Uterus (tissue), 4 donors: ENCODE results near the gene IRF7. TPM values are rescaled to one million over a fixed set of nuclear protein-coding genes. Genes with fewer than 3 reads are reported as not detected.
"Not testable (repeated sequence)": the region's sequence is repeated elsewhere in the genome, so short reads cannot be mapped to it uniquely, and the experiment has no call there.

Source experiments
- DNase-seq, 2 donors: peaks; one replicate each; pipeline ENCODE4 v3.0.0-alpha.2; 2019 to 2020
- H3K27ac ChIP-seq, 2 donors: fragments of 200-600 bp; sonication (generic); 1 replicate in 1 of 2; 2 replicates in 1 of 2; pipeline ENCODE4 v1.5.1; 2016 to 2018
- H3K27me3 ChIP-seq, 2 donors: fragments of 200-600 bp; sonication (generic); one replicate each; pipeline ENCODE4 v1.5.1; 2018 to 2019; ENCODE audit warnings: control low read depth in 1 of 2
- H3K36me3 ChIP-seq, 2 donors: fragments of 200-600 bp; sonication (generic); one replicate each; pipeline ENCODE4 v1.5.1; 2019; ENCODE audit warnings: control low read depth in 1 of 2
- H3K4me1 ChIP-seq, 2 donors: fragments of 200-600 bp; sonication (generic); one replicate each; pipeline ENCODE4 v1.5.1; 2018 to 2019; ENCODE audit warnings: control low read depth in 1 of 2
- H3K4me3 ChIP-seq, 2 donors: fragments of 200-600 bp; sonication (generic); 1 replicate in 1 of 2; 2 replicates in 1 of 2; pipeline ENCODE4 v1.5.1; 2018 to 2019; ENCODE audit warnings: mild to moderate bottlenecking in 1 of 2
- H3K9me3 ChIP-seq, 2 donors: fragments of 200-600 bp; sonication (generic); one replicate each; pipeline ENCODE4 v1.5.1; 2019; ENCODE audit warnings: control low read depth in 1 of 2
- CTCF ChIP-seq, 4 experiments: fragments of 200-600 bp in 2 of 4; fragments of 450-650 bp in 2 of 4; sonication (generic) in 2 of 4; IDR thresholded peaks; one replicate each; pipeline ENCODE4 v1.5.1; 2016 to 2019; ENCODE audit warnings: antibody characterized with exemption in 4 of 4, mild to moderate bottlenecking in 2 of 4, moderate library complexity in 1 of 4
- POLR2A ChIP-seq, 2 donors: fragments of 450-650 bp; IDR thresholded peaks; one replicate each; pipeline ENCODE4 v1.6.1; 2016; ENCODE audit warnings: antibody characterized with exemption in 2 of 2, mild to moderate bottlenecking in 1 of 2, moderate library complexity in 1 of 2
- intact Hi-C: fragments of 100-400 bp; cut with DNase I; formaldehyde crosslinking; loops from one replicate; pipeline ENCODE4 v1.15.1; 2023; ENCODE audit warnings: low total_unique reads
- total RNA-seq, 4 donors: library from RNA; depleted of rRNA in 3 of 4; stranded (reverse); fragments of >200 nt in 3 of 4; gene quantifications; one replicate each; pipeline versions ENCODE4 v1.1.0 to v1.2.4, GENCODE V29; 2014 to 2023
- donor health status: DM: yes; HTN: yes; CAD: no.

The IRF7 gene
- total RNA-seq, 4 donors from 2014 or later = 9.1 to 33.6 (median 13.1) TPM

- DNase-seq = peak in 1 of 2 donors; percentile 42
- H3K27me3 ChIP-seq = no peaks in the 10 kb centered on the region
- H3K9me3 ChIP-seq = no peaks in the 10 kb centered on the region
- H3K27ac ChIP-seq = peak overlapping the region in 1 of 2 donors; percentile 71
- TF ChIP-seq CTCF (IDR thresholded peaks at IDR 0.05) = peak in 1 of 4 experiments; percentile 31
- peak in 1 of 2 donors; percentile 49 for TF ChIP-seq POLR2A (IDR thresholded peaks at IDR 0.05)
- H3K36me3 ChIP-seq = no peaks in the 10 kb centered on the region
- intact Hi-C loops = no loop called here
- H3K4me3 ChIP-seq = peak overlapping the region; percentile 55 to 58
- peaks cover 13 to 24% of the 10 kb centered on the region in 2 donors for H3K4me1 ChIP-seq
Observed at GRCh38 chr11:575313-575995, 40.3 kb downstream of the IRF7 start.

- TF ChIP-seq CTCF (IDR thresholded peaks at IDR 0.05) (no peak), POLR2A (IDR thresholded peaks at IDR 0.05) (no peak)
- Histone ChIP-seq H3K4me3 (peak overlapping the region; percentile 55 to 58), H3K36me3 (no peaks in the 10 kb centered on the region), H3K27me3 (no peaks in the 10 kb centered on the region), H3K27ac (peak overlapping the region in 1 of 2 donors; percentile 72), H3K4me1 (peaks cover 13 to 21% of the 10 kb centered on the region in 2 donors), H3K9me3 (no peaks in the 10 kb centered on the region)
- no peak for DNase-seq
- intact Hi-C loops = no loop called here
Observed at GRCh38 chr11:574632-575312, 41.0 kb downstream of the IRF7 start.

GRCh38 chr11:574031-574570, 41.6 kb downstream of the IRF7 start:
- H3K4me3 ChIP-seq = peak overlapping the region in 1 of 2 donors; percentile 55
- H3K4me1 ChIP-seq = peaks cover 13 to 25% of the 10 kb centered on the region in 2 donors
- H3K27me3 ChIP-seq, H3K9me3 ChIP-seq, intact Hi-C loops, H3K36me3 ChIP-seq: not testable (repeated sequence)
- H3K27ac ChIP-seq = peak overlapping the region; percentile 48 to 72
- peak; percentile 59 to 64 for DNase-seq

GRCh38 chr11:573146-573759, 42.5 kb downstream of the IRF7 start:
- peak overlapping the region; percentile 48 to 72 for H3K27ac ChIP-seq
- DNase-seq = no peak
- intact Hi-C loops = no loop called here
- TF ChIP-seq CTCF (IDR thresholded peaks at IDR 0.05) = no peak
- TF ChIP-seq POLR2A (IDR thresholded peaks at IDR 0.05) = no peak
- no peaks in the 10 kb centered on the region for H3K36me3 ChIP-seq
- H3K9me3 ChIP-seq = no peaks in the 10 kb centered on the region
- peaks cover 10 to 26% of the 10 kb centered on the region in 2 donors for H3K4me1 ChIP-seq
- no peak overlapping the region for H3K4me3 ChIP-seq
- no peaks in the 10 kb centered on the region for H3K27me3 ChIP-seq

- TF ChIP-seq CTCF (IDR thresholded peaks at IDR 0.05) = no peak
- TF ChIP-seq POLR2A (IDR thresholded peaks at IDR 0.05) = no peak
- H3K4me3 ChIP-seq = no peak overlapping the region
- no peak for DNase-seq
- no peaks in the 10 kb centered on the region for H3K36me3 ChIP-seq
- H3K9me3 ChIP-seq = no peaks in the 10 kb centered on the region
- no peaks in the 10 kb centered on the region for H3K27me3 ChIP-seq
- intact Hi-C loops = no loop called here
- H3K4me1 ChIP-seq = peaks cover 4 to 15% of the 10 kb centered on the region in 2 donors
- H3K27ac ChIP-seq = no peak overlapping the region
Observed at GRCh38 chr11:571802-572185, 44.0 kb downstream of the IRF7 start.
